H1 (cell line): ENCODE data around the gene USF1. TPM values are rescaled to one million over a fixed set of nuclear protein-coding genes. Genes with fewer than 3 reads are reported as not detected.

Source experiments
- CTCF ChIA-PET: fragments of 300-600 bp; sonication (Branson Sonifier 250); formaldehyde crosslinking; loops from one replicate; lab custom pipeline; 2021; ENCODE audit not compliant: partially characterized antibody; lab: Charles Lee
- POLR2A ChIA-PET: fragments of 300-600 bp; sonication (Branson Sonifier 250); formaldehyde crosslinking; loops from one replicate; lab custom pipeline; 2021; ENCODE audit warnings: inconsistent platforms; ENCODE audit not compliant: partially characterized antibody; lab: Charles Lee
- DNase-seq, 2 experiments: peaks; one replicate each; pipeline versions ENCODE4 v3.0.0 to v3.0.0-alpha.2; 2010 to 2022; ENCODE audit warnings: low spot score in 2 of 2, low read depth in 1 of 2, mixed read lengths in 1 of 2
- FAIRE-seq: peaks from 2 replicates; lab custom pipeline; 2011; peaks lifted over from hg19 to GRCh38; lab: Jason Lieb, UNC
- H2AFZ ChIP-seq: 2 replicates; pipeline ENCODE4 v1.8.1; 2012; ENCODE audit warnings: low read length, inconsistent platforms
- H2AK5ac ChIP-seq: 2 replicates; pipeline ENCODE4 v1.6.1; 2013; ENCODE audit warnings: low read depth, low read length
- H2BK120ac ChIP-seq: replicated peaks from 2 replicates; pipeline ENCODE3; 2013; ENCODE audit warnings: low read depth, low read length, inconsistent platforms
- H2BK12ac ChIP-seq: 2 replicates; pipeline ENCODE4 v1.6.1; 2013; ENCODE audit warnings: low read depth, low read length
- H2BK15ac ChIP-seq: 2 replicates; pipeline ENCODE4 v1.6.1; 2013; ENCODE audit warnings: low read length
- H2BK20ac ChIP-seq: 2 replicates; pipeline ENCODE4 v1.6.1; 2013; ENCODE audit warnings: low read length
- H2BK5ac ChIP-seq: 2 replicates; pipeline ENCODE4 v1.6.1; 2013; ENCODE audit warnings: low read depth, low read length
- H3K14ac ChIP-seq: 2 replicates; pipeline ENCODE4 v1.6.1; 2013; ENCODE audit warnings: inconsistent platforms; ENCODE audit not compliant: insufficient read length
- H3K18ac ChIP-seq: 2 replicates; pipeline ENCODE4 v1.6.1; 2013; ENCODE audit warnings: low read length; ENCODE audit errors: extremely low read depth
- H3K23ac ChIP-seq: 2 replicates; pipeline ENCODE4 v1.6.1; 2013; ENCODE audit warnings: inconsistent platforms; ENCODE audit not compliant: insufficient read length
- H3K23me2 ChIP-seq: 2 replicates; pipeline ENCODE4 v1.6.1; 2013; ENCODE audit warnings: low read depth, low read length
- H3K27ac ChIP-seq: 2 replicates; pipeline ENCODE4 v1.6.1; 2011; ENCODE audit warnings: low read depth, low read length, inconsistent platforms
- H3K27me3 ChIP-seq, 4 experiments: replicated peaks in 1 of 4; 1 replicate in 1 of 4; 2 replicates in 3 of 4; pipeline versions ENCODE4 v1.6.1 to v1.8.1; 2011 to 2013; ENCODE audit warnings: low read length in 3 of 4, mild to moderate bottlenecking in 3 of 4, inconsistent platforms in 2 of 4, mixed read lengths in 2 of 4, moderate library complexity in 1 of 4; ENCODE audit not compliant: control insufficient read depth in 3 of 4, insufficient read depth in 3 of 4; ENCODE audit errors: extremely low read depth in 1 of 4
- H3K36me3 ChIP-seq, 4 experiments: 2 replicates each; pipeline versions ENCODE4 v1.6.1 to v1.8.1; 2011 to 2013; ENCODE audit warnings: mild to moderate bottlenecking in 4 of 4, low read length in 3 of 4, moderate library complexity in 2 of 4, control low read depth in 1 of 4, inconsistent platforms in 1 of 4; ENCODE audit not compliant: insufficient read depth in 4 of 4, control insufficient read depth in 2 of 4
- H3K4ac ChIP-seq: replicated peaks from 2 replicates; pipeline ENCODE3; 2013; ENCODE audit warnings: low read length, low read depth, mixed read lengths, inconsistent platforms; ENCODE audit not compliant: insufficient read length
- H3K4me1 ChIP-seq, 4 experiments: replicated peaks in 1 of 4; 1 replicate in 1 of 4; 2 replicates in 3 of 4; pipeline versions ENCODE4 v1.6.1 to v1.8.1; 2011 to 2013; ENCODE audit warnings: low read length in 3 of 4, inconsistent platforms in 2 of 4, mixed read lengths in 1 of 4; ENCODE audit not compliant: insufficient read depth in 4 of 4, control insufficient read depth in 3 of 4
- H3K4me2 ChIP-seq, 2 experiments: 2 replicates each; pipeline versions ENCODE4 v1.6.1 to v1.8.1; 2011 to 2013; ENCODE audit warnings: low read depth in 2 of 2, low read length in 2 of 2, control low read depth in 1 of 2, inconsistent platforms in 1 of 2, mild to moderate bottlenecking in 1 of 2; ENCODE audit not compliant: insufficient read depth in 1 of 2
- H3K4me3 ChIP-seq, 4 experiments: fragments of 200-600, 300-600 bp in 1 of 4; sonication (generic), shearing (Covaris generic), sonication (Bioruptor Twin) in 1 of 4; 2 replicates each; pipeline versions ENCODE4 v1.5.1 to v1.8.1; 2011 to 2016; ENCODE audit warnings: low read length in 4 of 4, low read depth in 3 of 4, control low read depth in 2 of 4, inconsistent platforms in 2 of 4, mild to moderate bottlenecking in 2 of 4, mixed read lengths in 1 of 4, moderate library complexity in 1 of 4; ENCODE audit not compliant: insufficient read depth in 2 of 4; ENCODE audit errors: extremely low read depth in 1 of 4
- H3K56ac ChIP-seq: replicated peaks from 2 replicates; pipeline ENCODE3; 2013; ENCODE audit warnings: low read depth, mild to moderate bottlenecking, mixed read lengths, low read length, inconsistent platforms; ENCODE audit not compliant: insufficient read length
- H3K79me1 ChIP-seq: 2 replicates; pipeline ENCODE4 v1.6.1; 2013; ENCODE audit warnings: low read depth, low read length, control low read depth
- H3K79me2 ChIP-seq, 2 experiments: 2 replicates each; pipeline versions ENCODE4 v1.6.1 to v1.8.1; 2012 to 2013; ENCODE audit warnings: low read length in 2 of 2, mild to moderate bottlenecking in 2 of 2, inconsistent platforms in 1 of 2; ENCODE audit not compliant: insufficient read depth in 2 of 2, control insufficient read depth in 1 of 2
- H3K9ac ChIP-seq, 4 experiments: replicated peaks in 1 of 4; 1 replicate in 1 of 4; 2 replicates in 3 of 4; pipeline versions ENCODE4 v1.6.1 to v1.8.1; 2011 to 2013; ENCODE audit warnings: low read depth in 3 of 4, low read length in 3 of 4, control low read depth in 2 of 4, mild to moderate bottlenecking in 2 of 4, moderate library complexity in 2 of 4, inconsistent platforms in 1 of 4; ENCODE audit errors: extremely low read depth in 1 of 4
- H3K9me3 ChIP-seq, 2 experiments: 2 replicates each; pipeline versions ENCODE4 v1.6.1 to v1.8.1; 2012 to 2013; ENCODE audit warnings: mild to moderate bottlenecking in 2 of 2, moderate library complexity in 2 of 2, control low read depth in 1 of 2, inconsistent platforms in 1 of 2, low read depth in 1 of 2, low read length in 1 of 2, mixed read lengths in 1 of 2; ENCODE audit not compliant: insufficient read depth in 2 of 2
- H4K20me1 ChIP-seq, 2 experiments: replicated peaks in 1 of 2; 2 replicates each; pipeline versions ENCODE3 to v1.8.1; 2011 to 2013; ENCODE audit warnings: inconsistent platforms in 2 of 2, low read length in 2 of 2, mild to moderate bottlenecking in 1 of 2; ENCODE audit not compliant: insufficient read depth in 2 of 2, control insufficient read depth in 1 of 2
- H4K5ac ChIP-seq: 2 replicates; pipeline ENCODE4 v1.6.1; 2013; ENCODE audit warnings: low read length, low read depth, mixed read lengths, inconsistent platforms; ENCODE audit not compliant: insufficient read length
- H4K8ac ChIP-seq: 2 replicates; pipeline ENCODE4 v1.8.0; 2013; ENCODE audit warnings: mild to moderate bottlenecking, moderate library complexity, low read length, inconsistent platforms; ENCODE audit not compliant: insufficient read depth; ENCODE audit errors: extremely low read depth
- H4K91ac ChIP-seq: replicated peaks from 2 replicates; pipeline ENCODE3; 2013; ENCODE audit warnings: low read length, mixed read lengths, inconsistent platforms; ENCODE audit not compliant: insufficient read length
- BCL11A ChIP-seq, 2 experiments: IDR thresholded peaks; one replicate each; pipeline ENCODE4 v1.6.1; 2011; ENCODE audit warnings: low read depth in 2 of 2, low read length in 2 of 2, mild to moderate bottlenecking in 2 of 2
- BRCA1 ChIP-seq: IDR thresholded peaks from 2 replicates; pipeline ENCODE4 v1.6.1; 2012; ENCODE audit warnings: low read depth, low read length, improper control_type of control experiment
- NANOG ChIP-seq: IDR thresholded peaks from 2 replicates; pipeline ENCODE4 v1.6.1; 2011; ENCODE audit warnings: low read length, low read depth, mild to moderate bottlenecking, inconsistent platforms; ENCODE audit not compliant: insufficient read depth, poor library complexity, severe bottlenecking
- RFX5 ChIP-seq: IDR thresholded peaks from 2 replicates; pipeline ENCODE4 v1.6.1; 2011; ENCODE audit warnings: low read depth, low read length, improper control_type of control experiment, borderline replicate concordance
- WGBS, 2 experiments: shearing (Covaris generic) in 1 of 2; methylation state at CpG; one replicate each; pipeline versions ENCODE4 v1.1.6 to v1.1.7; 2013 to 2015; ENCODE audit warnings: low lambda C conversion rate in 2 of 2, mixed read lengths in 2 of 2, inconsistent platforms in 1 of 2, low coverage in 1 of 2, missing lambda C conversion rate in 1 of 2; ENCODE audit not compliant: insufficient replicate concordance in 2 of 2, insufficient coverage in 1 of 2, insufficient read length in 1 of 2; ENCODE audit errors: extremely low coverage in 1 of 2, missing lambda C conversion rate in 1 of 2; 5-methylcytosine and 5-hydroxymethylcytosine counted together
- polyA plus RNA-seq, 7 experiments: library from polyadenylated mRNA; depleted of rRNA in 3 of 7; stranded (reverse) in 5 of 7; unstranded in 2 of 7; fragments of >200 nt in 5 of 7; fragments of 200-250 nt in 2 of 7; gene quantifications; 1 replicate in 5 of 7; 2 replicates in 1 of 7; 4 replicates in 1 of 7; pipeline versions ENCODE4 v1.2.1 to v1.2.3, GENCODE V29; 2011 to 2013; ENCODE audit warnings: missing spikeins in 2 of 7, mixed read lengths in 2 of 7
- total RNA-seq: library from RNA; stranded (reverse); fragmentation: NEBNext Ultra II Directional; extraction: Animal tissue kit (Norgen Biotek cat#: 25700); gene quantifications from 2 replicates; pipeline ENCODE4 v1.2.1, GENCODE V29; 2021
- TF ChIP-seq, protein P1 (sequence below): IDR thresholded peaks from 2 replicates; pipeline ENCODE4 v1.6.1; 2012; ENCODE audit warnings: low read length, inconsistent platforms

USF1 gene
- total and polyA plus RNA-seq, 2 of the 8 experiments (the other 6 are each of a cell fraction or from before 2014, with no cell fraction given) = 45.7 to 68.9 TPM

DNA sequence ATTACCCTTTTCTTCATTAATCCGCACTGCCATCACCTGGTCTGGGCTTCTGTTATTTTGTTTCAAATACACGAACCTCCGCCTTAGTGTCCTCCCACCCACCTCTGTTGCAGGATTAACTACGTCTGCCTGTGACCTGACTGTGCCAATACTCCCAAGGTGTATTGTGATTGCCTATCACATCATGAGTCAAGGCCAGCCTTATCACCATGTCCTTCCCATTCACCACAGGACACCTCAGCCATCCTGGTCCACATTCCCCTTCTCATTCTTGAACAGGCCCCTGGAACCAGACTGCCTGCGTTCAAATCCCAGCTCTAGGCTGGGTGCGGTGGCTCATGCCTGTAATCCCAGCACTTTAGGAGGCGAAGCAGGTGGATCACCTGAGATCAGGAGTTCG is 39.2 kb downstream of the USF1 start:
- no peak overlapping the region; the same call in 1 of the 2 replicates for H3K18ac ChIP-seq
- H3K79me2 ChIP-seq = peaks cover 26 to 89% of the 10 kb centered on the region in 2 experiments
- H3K9ac ChIP-seq = no peak overlapping the region
- H2BK120ac ChIP-seq = no peak overlapping the region
- H3K56ac ChIP-seq = no peak overlapping the region
- no peak overlapping the region for H2AK5ac ChIP-seq
- H2BK15ac ChIP-seq = no peak overlapping the region
- H4K91ac ChIP-seq = no peak overlapping the region
- TF ChIP-seq BCL11A (IDR thresholded peaks at IDR 0.05; ENCODE audit: low read depth in 2 of 2, low read length in 2 of 2) (no peak), RFX5 (no peak), NANOG (no peak), BRCA1 (no peak)
- TF ChIP-seq, protein P1, sequence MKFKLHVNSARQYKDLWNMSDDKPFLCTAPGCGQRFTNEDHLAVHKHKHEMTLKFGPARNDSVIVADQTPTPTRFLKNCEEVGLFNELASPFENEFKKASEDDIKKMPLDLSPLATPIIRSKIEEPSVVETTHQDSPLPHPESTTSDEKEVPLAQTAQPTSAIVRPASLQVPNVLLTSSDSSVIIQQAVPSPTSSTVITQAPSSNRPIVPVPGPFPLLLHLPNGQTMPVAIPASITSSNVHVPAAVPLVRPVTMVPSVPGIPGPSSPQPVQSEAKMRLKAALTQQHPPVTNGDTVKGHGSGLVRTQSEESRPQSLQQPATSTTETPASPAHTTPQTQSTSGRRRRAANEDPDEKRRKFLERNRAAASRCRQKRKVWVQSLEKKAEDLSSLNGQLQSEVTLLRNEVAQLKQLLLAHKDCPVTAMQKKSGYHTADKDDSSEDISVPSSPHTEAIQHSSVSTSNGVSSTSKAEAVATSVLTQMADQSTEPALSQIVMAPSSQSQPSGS = no peak
- CTCF ChIA-PET = interaction anchor here (0.7 to 9.8 kb wide), 4 partner anchors 8 to 80 kb away, joined by 3 to 58 read pairs (median 6); partner anchors contain the start of gene F11R
- H3K79me1 ChIP-seq = peaks cover 9% of the 10 kb centered on the region
- H3K23ac ChIP-seq = no peak overlapping the region
- no peak overlapping the region for H3K4me3 ChIP-seq
- peaks cover 0 to 10% (median 2%) of the 10 kb centered on the region in 4 experiments; a peak in 4 of 8 replicates for H3K36me3 ChIP-seq
- H3K23me2 ChIP-seq = no peaks in the 10 kb centered on the region
- H3K27me3 ChIP-seq = no peaks in the 10 kb centered on the region
- H2BK5ac ChIP-seq = peak overlapping the region; percentile 20; the same call in 1 of the 2 replicates
- no peak overlapping the region for H3K27ac ChIP-seq
- no peaks in the 10 kb centered on the region; a peak in 1 of 7 replicates for H3K4me1 ChIP-seq
- H3K4me2 ChIP-seq = no peak overlapping the region
- no peak overlapping the region; the same call in 1 of the 2 replicates for H2BK12ac ChIP-seq
- H3K14ac ChIP-seq = no peak overlapping the region
- no peak overlapping the region for H4K8ac ChIP-seq
- WGBS, 2 experiments = 93% methylated on average over 8 of the region's 8 CpGs; no CpG with 5 or more reads in 1 of the 2 experiments
- H4K20me1 ChIP-seq = peaks cover 4 to 21% of the 10 kb centered on the region in 2 experiments
- H3K4ac ChIP-seq = no peak overlapping the region
- FAIRE-seq = no peak
- peak overlapping the region; percentile 66 for H4K5ac ChIP-seq
- no peak overlapping the region for H2AFZ ChIP-seq
- no peaks in the 10 kb centered on the region for H3K9me3 ChIP-seq
- POLR2A ChIA-PET = interaction anchor here (0.6 to 2.5 kb wide), 8 partner anchors 10 to 126 kb away, joined by 3 to 7 read pairs (median 3); partner anchors contain the start of genes DEDD, F11R and USF1
- no peak overlapping the region for H2BK20ac ChIP-seq
- no peak for DNase-seq
